HFF-Myc (cell line): ENCODE measurements around the gene TBC1D22A.

ENCODE experiments used
- DNase-seq: peaks from one replicate; pipeline ENCODE4 v3.0.0-alpha.2; 2011; ENCODE audit warnings: low read depth; ENCODE audit errors: extremely low read depth
- H3K4me3 ChIP-seq: replicated peaks from 2 replicates; pipeline ENCODE4 v1.5.1; 2011; ENCODE audit warnings: low read depth, mild to moderate bottlenecking, control low read depth, low read length
- CTCF ChIP-seq: IDR thresholded peaks from 2 replicates; pipeline ENCODE4 v1.5.1; 2012; ENCODE audit warnings: mild to moderate bottlenecking, low read depth, low read length, control low read depth; ENCODE audit errors: missing control alignments

Gene TBC1D22A

GRCh38 chr22:47039356-47039755, 276.9 kb downstream of the TBC1D22A start:
- DNase-seq, result no peak
- H3K4me3 ChIP-seq, result no peak overlapping the region
- TF ChIP-seq CTCF, result no peak

GRCh38 chr22:47040486-47041270, 278.2 kb downstream of the TBC1D22A start:
- H3K4me3 ChIP-seq, result no peak overlapping the region
- DNase-seq, result no peak

GRCh38 chr22:47041271-47042115, 279.0 kb downstream of the TBC1D22A start:
- DNase-seq, result no peak
- no peak overlapping the region for H3K4me3 ChIP-seq
- TF ChIP-seq CTCF, result no peak

More at GRCh38 chr22:47040486-47041270, 278.2 kb downstream of the TBC1D22A start:
- no peak for TF ChIP-seq CTCF

- H3K4me3 ChIP-seq, result no peak overlapping the region
- no peak for TF ChIP-seq CTCF
- no peak for DNase-seq
Measured at GRCh38 chr22:47042116-47042825, 279.8 kb downstream of the TBC1D22A start.

- H3K4me3 ChIP-seq, result no peak overlapping the region
- no peak for DNase-seq
- TF ChIP-seq CTCF, result no peak
Measured at GRCh38 chr22:47042861-47043496, 280.5 kb downstream of the TBC1D22A start.
